ENCODE data around the gene PDSS2.
"Not testable (repeated sequence)": the region's sequence is repeated elsewhere in the genome, so short reads cannot be mapped to it uniquely, and the experiment has no call there.

The PDSS2 gene

GRCh38 chr6:107441682-107442081 lies 17.7 kb downstream of the PDSS2 start:
- no peak for DNase-seq (ENCODE audit: low spot score)
- no peak for TF ChIP-seq CTCF (IDR thresholded peaks at IDR 0.05; ENCODE audit: extremely low read depth, missing control alignments)

- no peak for TF ChIP-seq CTCF (IDR thresholded peaks at IDR 0.05; ENCODE audit: extremely low read depth, missing control alignments)
- no peak for DNase-seq (ENCODE audit: low spot score)
Measured at GRCh38 chr6:107440936-107441335, 18.4 kb downstream of the PDSS2 start.

- no peak for TF ChIP-seq CTCF (IDR thresholded peaks at IDR 0.05; ENCODE audit: extremely low read depth, missing control alignments)
- no peak for DNase-seq (ENCODE audit: low spot score)
Measured at GRCh38 chr6:107439406-107439805, 20.0 kb downstream of the PDSS2 start.

GRCh38 chr6:107437691-107438090 lies 21.7 kb downstream of the PDSS2 start:
- no peak for DNase-seq (ENCODE audit: low spot score)
- TF ChIP-seq CTCF (IDR thresholded peaks at IDR 0.05; ENCODE audit: extremely low read depth, missing control alignments), result no peak

GRCh38 chr6:107436881-107437280 lies 22.5 kb downstream of the PDSS2 start:
- no peak for TF ChIP-seq CTCF (IDR thresholded peaks at IDR 0.05; ENCODE audit: extremely low read depth, missing control alignments)
- DNase-seq (ENCODE audit: low spot score), result no peak

- no peak for TF ChIP-seq CTCF (IDR thresholded peaks at IDR 0.05; ENCODE audit: extremely low read depth, missing control alignments)
- DNase-seq (ENCODE audit: low spot score), result no peak
Measured at GRCh38 chr6:107435798-107436197, 23.6 kb downstream of the PDSS2 start.

- TF ChIP-seq CTCF (IDR thresholded peaks at IDR 0.05; ENCODE audit: extremely low read depth, missing control alignments), result no peak
- DNase-seq (ENCODE audit: low spot score), result no peak
Measured at GRCh38 chr6:107434812-107435211, 24.6 kb downstream of the PDSS2 start.

GRCh38 chr6:107425951-107426350 lies 33.4 kb downstream of the PDSS2 start:
- DNase-seq (ENCODE audit: low spot score), result not testable (repeated sequence)
